ENCODE results near the gene KPNA4.
"Not testable (repeated sequence)": the region's sequence is repeated elsewhere in the genome, so short reads cannot be mapped to it uniquely, and the experiment has no call there.

The KPNA4 gene

DNA sequence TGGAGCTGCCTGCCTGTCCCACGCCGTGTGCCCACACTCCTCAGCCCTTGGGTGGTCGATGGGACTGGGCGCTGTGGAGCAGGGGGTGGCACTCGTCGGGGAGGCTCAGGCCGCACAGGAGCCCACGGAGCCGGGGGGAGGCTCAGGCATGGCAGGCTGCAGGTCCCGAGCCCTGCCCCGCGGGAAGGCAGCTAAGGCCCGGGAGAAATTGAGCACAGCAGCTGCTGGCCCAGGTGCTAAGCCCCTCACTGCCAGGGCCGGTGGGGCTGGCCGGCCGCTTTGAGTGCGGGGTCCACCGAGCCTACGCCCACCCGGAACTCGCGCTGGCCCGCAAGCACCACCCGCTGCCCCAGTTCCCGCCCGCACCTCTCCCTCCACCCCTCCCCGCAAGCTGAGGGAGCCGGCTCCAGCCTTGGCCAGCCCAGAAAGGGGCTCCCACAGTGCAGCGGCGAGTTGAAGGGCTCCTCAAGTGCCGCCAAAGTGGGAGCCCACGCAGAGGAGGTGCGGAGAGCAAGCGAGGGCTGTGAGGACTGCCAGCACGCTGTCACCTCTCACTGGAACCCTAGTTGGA is 8.7 kb upstream of the KPNA4 start:
- DNase-seq (ENCODE audit: extremely low spot score, insufficient read length, low read depth), result not testable (repeated sequence)

DNA sequence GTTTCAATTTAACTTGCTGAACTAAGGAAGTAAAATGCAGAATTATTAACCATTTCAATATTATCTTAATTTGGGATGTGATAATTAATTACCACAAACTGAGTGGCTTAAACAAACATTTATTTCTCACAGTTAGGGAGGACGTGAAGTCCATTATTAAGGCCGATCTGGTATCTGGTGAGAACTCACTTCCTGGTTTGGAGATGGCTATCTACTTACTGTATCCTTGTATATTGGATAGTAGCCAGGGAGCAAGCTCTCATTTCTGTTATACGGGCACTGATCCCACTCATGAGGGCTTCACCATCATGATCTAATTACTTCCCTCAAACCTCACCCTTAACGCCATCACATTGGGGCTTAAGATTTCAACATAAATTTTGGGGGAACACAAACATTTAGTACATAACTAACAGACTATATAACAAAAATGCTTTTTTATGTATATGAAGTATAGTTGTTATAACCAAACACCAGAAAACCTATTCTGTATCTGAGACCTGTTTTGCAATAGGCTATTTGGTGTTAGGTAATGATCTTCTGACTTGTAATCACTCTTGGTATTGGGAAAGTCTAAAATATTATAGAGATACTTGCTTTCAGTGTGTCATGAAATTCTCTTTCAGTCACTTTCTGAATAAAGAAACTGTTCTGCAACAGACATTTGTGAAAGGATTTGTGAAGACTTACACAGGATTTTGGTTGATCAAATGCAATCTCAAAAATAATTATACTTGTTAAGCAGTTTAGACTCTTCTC is 4.7 kb upstream of the KPNA4 start:
- FAIRE-seq, result no peak
- no peak for DNase-seq (ENCODE audit: extremely low spot score, insufficient read length, low read depth)

More for the DNA sequence above, 8.7 kb upstream of the KPNA4 start:
- not testable (repeated sequence) for FAIRE-seq

DNA sequence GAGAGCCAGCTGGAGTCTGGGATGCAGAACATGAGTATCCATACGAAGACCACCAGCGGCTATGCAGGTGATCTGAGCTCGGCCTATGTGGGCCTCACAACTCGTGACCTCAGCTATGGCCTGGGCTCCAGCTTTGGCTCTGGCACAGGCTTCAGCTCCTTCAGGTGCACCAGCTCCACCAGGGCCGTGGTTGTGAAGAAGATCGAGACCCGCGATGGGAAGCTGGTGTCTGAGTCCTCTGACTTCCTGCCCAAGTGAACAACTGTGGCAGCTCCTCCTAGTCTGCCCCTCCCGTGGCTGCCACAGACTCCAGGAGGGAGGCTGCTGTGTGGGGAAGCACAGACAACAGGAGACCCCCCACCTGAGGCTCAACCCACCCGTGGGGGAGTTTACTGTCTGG is 3.6 kb upstream of the KPNA4 start:
- no peak for FAIRE-seq

DNA sequence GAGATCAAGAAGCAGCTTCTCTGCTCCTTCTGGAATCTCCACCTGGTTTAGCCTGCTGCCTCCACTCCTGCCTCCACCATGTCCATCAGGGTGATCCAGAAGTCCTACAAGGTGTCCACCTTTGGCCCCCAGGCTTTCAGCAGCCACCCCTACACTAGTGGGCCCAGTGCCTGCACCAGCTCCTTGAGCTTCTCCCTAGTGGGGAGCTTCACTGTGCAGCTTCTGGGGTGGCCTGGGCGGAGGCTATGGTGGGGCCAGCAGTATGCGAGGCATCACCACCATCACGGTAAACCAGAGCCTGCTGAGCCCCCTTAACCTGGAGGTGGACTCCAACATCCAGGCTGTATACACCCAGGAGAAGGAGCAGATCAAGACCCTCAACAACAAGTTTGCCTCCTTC is 2.4 kb upstream of the KPNA4 start:
- DNase-seq (ENCODE audit: extremely low spot score, insufficient read length, low read depth) (no peak), FAIRE-seq (no peak)

More for the DNA sequence above, 3.6 kb upstream of the KPNA4 start:
- no peak for DNase-seq (ENCODE audit: extremely low spot score, insufficient read length, low read depth)

DNA sequence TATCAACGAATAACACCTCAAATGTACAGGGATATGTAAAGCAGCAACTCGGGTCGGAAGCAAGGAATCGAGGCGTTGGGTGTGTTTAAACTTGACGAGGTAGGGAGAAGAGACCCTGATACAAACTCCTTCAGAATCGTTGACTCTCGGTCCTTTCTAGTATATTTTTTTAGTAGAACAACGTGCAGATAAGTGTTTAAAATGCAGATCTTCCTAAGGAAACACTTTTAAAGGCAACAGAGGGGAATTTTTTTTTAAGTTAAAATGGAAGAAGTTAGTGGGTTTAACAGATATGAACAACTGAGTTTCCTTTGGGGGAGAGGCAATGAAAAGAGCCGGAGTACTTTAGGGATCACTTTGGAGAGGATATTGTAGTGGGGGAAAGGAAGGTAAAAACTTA is 1.1 kb upstream of the KPNA4 start:
- no peak for FAIRE-seq
- no peak for DNase-seq (ENCODE audit: extremely low spot score, insufficient read length, low read depth)

DNA sequence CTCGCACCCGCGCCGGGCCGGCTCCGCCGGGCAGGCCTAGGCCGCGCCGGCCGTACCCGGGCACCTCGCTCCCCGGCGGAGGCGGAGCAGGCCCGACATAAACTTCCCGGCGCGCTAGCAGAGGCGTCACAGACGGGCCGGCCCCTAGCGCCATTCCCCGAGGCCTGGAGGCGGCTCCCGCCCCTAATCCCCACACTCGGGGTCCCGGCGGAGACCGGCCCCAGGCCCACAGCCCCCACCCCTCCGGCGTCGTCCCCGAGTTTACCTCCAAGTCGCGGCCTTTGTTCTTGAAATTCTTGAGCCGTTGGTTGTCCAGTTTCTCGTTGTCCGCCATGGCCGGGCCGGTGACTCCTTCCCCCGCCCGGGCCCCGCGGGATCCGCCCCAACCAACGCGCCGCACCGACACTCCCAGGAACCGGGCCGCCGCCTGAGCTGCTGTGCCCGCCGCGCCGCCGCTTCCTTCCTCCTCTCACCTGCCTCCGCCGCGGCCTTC is 376 bp downstream of the KPNA4 start:
- FAIRE-seq (no peak), DNase-seq (ENCODE audit: extremely low spot score, insufficient read length, low read depth) (peak; percentile 15)

DNA sequence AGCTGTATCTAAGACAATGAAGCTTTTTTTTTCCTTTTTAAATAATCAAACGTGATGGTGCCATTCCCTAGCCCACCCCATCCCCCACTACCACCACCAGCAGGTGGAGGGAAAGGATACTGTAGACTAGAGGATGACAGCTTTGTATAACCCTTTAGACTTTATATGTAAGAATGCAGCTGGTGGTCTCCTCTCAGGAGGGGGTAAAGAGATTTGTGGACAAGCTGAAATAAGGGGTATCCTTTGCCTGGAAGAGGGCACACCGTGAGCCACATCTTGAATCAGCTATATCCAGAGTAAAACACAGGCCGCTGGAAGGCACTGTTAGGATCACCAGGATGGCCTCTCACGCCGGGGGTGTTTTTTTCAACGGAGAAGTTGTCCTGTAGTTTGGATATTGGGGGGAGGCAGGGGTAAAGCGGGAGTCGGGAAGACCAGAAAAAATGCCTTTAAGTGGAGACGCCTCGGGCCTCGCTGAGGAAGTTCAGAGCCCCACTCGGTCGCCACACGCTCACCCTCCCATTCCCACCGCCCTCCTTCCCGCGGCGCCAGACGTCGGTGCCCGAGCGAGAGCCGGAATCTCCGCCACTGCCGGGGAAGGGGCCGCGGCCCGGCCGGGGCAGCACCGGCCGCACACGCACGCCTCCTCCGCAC is 986 bp downstream of the KPNA4 start:
- no peak for DNase-seq (ENCODE audit: extremely low spot score, insufficient read length, low read depth)
- FAIRE-seq, result no peak

DNA sequence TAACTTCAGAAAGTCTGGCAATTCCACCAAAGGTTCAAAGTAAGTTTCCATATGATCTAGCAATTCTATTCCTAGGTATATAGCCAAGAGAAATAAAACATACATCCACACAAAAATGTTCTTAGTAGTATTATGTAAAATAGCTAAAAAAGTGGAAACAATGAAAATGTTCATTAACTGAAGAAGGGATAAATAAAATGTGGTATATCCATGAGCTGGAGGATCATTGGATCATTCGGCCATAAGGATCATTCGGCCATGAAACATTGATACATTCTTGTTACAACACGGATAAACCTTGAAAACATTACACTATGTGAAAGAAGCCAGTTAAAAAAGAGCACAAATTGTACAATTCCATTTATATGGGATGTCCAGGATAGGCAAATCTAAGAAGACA is 2.4 kb downstream of the KPNA4 start:
- FAIRE-seq, result no peak
- DNase-seq (ENCODE audit: extremely low spot score, insufficient read length, low read depth), result no peak

DNA sequence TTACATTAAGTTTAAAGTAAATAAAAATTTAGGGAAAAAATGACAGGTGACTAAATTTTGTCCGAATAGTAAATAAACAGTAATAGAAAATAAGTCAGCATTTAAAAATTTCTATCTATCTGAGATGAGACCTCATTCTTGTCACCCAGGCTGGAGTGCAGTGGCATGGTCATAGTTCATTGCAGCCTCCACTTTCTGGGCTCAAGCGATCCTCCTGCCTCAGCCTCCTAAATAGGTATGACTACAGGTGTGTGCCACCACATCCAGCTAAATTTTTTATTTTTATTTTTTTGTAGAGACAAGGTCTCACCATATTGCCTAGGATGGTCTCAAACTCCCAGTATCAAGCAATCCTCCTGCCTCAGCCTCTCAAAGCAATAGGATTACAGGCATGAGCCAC is 7.8 kb downstream of the KPNA4 start:
- FAIRE-seq (no peak), DNase-seq (ENCODE audit: extremely low spot score, insufficient read length, low read depth) (no peak)

DNA sequence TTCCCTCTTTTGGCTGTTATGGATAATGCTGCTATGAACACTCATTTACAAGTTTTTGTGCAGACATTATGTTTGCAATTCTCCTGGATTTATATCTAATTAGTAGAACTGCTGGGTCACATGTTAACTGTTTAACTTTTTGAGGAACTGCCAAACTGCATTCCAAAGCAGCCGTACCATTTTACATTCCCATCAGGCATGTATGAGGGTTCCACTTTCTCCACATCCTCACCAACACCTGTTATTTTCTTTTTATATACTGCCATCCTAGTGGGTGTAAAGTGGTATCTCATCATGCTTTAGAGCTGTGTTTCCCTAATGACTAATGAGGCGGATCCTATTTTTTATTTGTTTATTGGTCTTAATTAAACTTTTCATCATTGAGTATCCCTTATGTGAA is 9.2 kb downstream of the KPNA4 start:
- DNase-seq (ENCODE audit: extremely low spot score, insufficient read length, low read depth) (no peak), FAIRE-seq (no peak)

DNA sequence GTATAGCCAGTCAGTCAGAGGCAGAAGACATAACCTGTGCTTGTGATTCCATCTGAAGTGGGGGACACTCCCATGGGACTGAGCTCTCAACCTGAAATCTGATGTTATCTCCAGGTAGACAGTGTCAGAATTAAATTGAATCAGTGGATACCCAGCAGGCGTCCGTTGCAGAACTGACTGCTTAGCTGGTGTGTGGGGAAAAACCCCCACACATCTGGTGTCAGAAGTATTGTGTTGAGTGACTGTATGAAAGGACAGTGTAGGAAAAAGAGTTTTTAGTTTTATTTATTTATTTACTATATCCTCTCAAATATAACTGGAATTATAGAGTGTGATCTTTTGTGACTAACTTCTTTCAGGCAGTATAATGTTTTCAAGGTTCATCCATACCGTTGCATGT is 10.4 kb downstream of the KPNA4 start:
- no peak for FAIRE-seq

DNA sequence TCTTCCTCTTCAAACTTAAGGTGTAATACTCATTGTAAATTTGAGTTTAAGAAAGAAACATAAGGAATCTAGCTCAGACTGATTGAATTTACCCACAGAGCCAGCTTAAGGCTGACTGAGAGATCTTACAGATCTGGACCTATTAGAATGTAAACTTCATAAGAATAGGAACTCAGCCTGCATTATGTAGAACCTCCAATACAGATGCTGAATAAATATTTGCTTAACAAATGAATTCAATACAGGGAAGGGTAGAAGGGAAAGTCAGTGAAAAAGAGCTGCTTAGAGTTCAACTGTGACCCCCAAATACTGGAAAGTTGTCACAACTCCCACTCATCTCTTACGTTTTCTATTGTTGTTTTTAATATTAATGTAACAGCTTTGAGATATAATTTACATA is 11.5 kb downstream of the KPNA4 start:
- FAIRE-seq, result no peak
- no peak for DNase-seq (ENCODE audit: extremely low spot score, insufficient read length, low read depth)

More for the DNA sequence above, 10.4 kb downstream of the KPNA4 start:
- DNase-seq (ENCODE audit: extremely low spot score, insufficient read length, low read depth), result no peak

DNA sequence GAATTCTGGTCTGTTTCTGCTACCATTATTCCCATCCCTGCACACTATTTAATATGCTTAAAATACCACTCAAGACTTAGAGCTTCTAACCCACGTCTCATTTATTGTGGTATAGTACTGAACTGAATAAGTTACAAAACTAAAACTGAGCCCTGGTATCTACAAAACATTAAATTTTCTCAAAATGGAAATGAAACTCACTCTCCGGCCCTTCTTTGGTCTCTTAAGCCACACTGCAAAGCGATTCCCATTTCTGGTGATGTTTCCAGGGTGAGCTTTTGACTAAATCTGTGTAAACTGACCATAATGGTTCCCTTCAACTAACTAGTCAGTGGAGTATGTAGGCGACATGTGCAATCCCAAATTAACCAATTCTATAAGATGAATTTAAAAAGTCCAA is 18.6 kb downstream of the KPNA4 start:
- DNase-seq (ENCODE audit: extremely low spot score, insufficient read length, low read depth), result no peak

DNA sequence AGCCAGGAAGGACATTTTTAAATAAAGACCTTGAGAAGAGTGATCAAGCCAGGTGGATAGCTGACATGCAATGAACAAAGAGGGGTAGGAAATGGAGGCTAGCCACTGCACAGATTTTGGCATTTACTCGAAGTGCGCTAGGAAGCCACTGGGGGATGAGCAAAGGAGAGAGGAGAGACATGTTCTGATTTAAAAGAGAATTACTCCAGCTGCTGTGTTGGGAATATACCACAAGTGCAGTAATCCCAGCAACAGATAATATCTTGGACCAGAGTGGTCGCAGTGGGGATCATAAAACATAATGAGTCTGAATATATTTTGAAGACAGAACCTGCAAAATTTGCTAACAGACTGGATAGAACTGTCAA is 19.9 kb downstream of the KPNA4 start:
- FAIRE-seq (no peak), DNase-seq (ENCODE audit: extremely low spot score, insufficient read length, low read depth) (no peak)

More for the DNA sequence above, 18.6 kb downstream of the KPNA4 start:
- peak; percentile 68 for FAIRE-seq

DNA sequence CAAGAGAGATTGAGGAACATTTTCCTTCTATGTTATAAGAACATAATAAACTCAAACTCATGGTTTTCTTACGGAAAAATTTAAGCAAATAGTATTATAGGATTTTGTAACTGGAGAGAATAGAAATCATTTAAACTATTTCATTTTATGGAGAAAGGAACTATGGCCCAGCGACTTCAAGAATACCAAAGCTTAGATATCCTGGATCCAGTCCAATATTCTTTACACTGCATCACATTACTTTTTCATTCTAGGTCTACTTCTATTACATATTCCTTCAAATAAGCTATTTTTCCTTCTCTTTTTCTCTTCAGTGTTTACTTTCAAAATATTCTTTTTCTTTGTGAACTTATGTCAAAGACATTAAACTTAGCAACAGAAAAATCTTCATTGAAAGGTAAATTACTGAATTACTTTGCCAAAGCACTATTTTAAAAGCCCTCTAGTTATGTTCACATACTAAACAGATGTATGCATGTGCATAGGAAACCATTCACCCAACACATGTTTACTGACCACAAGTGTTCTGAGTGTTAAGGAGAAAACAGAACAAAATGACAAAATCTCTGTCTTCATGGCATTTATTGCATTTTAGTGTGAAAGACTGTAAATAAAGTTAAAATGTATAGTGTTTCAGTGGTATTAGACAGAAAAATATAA is 20.4 kb downstream of the KPNA4 start:
- DNase-seq (ENCODE audit: extremely low spot score, insufficient read length, low read depth) (no peak), FAIRE-seq (no peak)

DNA sequence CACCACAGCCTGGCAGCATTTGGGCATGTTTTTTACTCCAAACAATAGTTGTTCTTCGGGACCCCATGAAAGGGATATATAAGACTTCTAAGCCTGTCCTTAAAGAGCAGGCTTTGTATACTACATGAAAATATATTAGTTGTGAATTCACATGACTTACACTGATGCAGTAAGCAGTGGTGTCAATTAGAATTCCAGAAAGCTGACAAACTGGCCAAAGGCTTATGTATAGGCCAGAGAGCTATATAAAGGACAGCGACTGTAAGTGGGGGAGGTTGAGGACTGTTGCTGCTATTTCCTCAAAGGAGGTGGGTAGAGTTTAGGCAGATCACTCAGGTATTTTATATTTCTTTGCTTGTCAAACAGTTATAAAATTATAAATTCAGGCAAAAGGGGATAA is 24.8 kb downstream of the KPNA4 start:
- DNase-seq (ENCODE audit: extremely low spot score, insufficient read length, low read depth) (no peak), FAIRE-seq (no peak)

DNA sequence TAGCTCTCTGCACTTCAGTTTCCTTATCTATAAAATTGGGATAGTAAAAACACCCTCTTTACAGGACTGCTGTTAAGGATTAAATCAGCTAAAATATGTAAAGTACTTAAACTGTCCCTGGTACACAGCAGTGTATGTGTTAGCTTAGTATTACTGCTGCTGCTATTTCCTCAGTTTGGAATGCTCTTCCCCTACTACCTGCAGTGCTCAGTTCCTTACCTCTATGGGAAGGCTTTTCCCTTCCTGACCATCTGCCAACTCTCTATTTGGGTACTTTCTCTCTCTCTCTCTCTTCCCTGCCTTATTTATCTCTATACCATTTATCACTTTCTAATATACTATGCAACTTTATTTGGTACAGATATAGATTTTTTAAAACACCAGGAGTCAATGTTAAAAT is 26.5 kb downstream of the KPNA4 start:
- no peak for FAIRE-seq
- no peak for DNase-seq (ENCODE audit: extremely low spot score, insufficient read length, low read depth)

DNA sequence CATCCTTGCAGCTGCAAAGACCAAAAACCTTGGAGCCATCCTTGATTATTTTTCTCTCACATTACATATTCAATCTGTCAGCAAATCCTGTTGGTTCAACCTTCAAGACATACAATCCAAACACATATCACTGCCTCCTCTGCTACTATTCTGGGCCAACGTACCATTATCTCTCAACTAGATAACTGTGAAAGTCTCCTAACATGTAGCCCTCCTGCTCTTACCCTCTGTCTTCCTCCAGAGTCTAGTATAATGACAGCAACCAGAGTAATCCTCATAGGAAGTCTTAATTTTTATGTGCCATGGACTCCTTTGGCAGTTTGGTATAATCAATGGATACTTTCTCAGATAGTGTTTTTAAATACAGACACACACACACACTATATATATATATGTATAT is 27.6 kb downstream of the KPNA4 start:
- DNase-seq (ENCODE audit: extremely low spot score, insufficient read length, low read depth) (no peak), FAIRE-seq (no peak)

DNA sequence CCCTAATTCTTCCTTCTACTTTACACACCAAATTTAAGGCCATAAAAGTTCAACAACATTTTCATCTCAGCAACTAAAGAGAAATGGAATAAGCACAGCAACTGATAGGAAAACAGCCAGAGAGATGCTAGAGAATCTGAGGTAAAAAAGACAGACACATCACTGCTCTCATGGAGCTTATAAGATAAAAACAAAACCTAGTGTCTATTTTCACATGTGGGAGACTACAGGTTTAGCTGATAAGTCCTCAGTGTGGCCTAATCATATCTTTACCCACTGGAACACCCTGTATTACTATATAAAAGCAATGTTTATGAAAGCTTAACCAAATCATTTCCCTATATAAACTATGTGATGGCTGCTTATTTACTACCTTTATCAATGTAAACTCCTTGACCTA is 33.0 kb downstream of the KPNA4 start:
- DNase-seq (ENCODE audit: extremely low spot score, insufficient read length, low read depth) (no peak), FAIRE-seq (no peak)

DNA sequence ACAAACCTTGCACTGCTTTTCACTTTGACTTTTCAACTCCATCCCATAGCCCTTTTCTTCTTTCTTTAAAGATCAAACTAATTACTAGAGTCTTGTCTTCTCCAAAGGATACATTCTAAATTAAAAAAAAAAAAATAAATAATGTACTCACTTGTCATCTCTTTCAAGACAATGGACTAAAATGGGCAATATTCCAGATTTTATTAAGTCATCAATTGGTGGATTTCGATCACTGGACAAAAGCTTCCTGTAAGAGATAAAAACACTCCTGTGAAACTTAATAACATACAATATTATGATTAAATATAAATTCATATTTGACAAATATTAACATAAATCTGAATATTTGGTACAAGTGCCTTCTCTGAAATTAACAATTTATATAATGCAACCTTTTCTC is 34.1 kb downstream of the KPNA4 start:
- DNase-seq (ENCODE audit: extremely low spot score, insufficient read length, low read depth) (no peak), FAIRE-seq (no peak)

DNA sequence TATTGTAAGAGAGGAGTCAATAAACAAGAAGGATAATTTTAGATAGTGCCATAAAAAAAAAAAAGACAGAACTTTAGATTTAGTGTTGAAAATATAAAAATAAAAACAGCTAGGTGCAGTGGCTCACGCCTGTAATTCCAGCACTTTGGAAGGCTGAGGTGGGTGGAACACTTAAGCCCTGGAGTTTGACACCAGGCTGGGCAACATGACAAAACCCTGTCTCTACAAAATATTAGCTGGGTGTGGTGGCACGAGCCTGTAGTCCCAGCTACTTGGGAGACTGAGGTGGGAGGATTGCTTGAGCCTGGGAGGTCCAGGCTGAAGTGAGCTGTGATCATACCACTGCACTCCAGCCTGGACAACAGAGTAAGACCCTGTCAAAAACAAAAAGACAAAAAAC is 49.0 kb downstream of the KPNA4 start:
- FAIRE-seq; DNase-seq (ENCODE audit: extremely low spot score, insufficient read length, low read depth): not testable (repeated sequence)

Data from GM18507 (cell line).